H7 (cell line): ENCODE measurements around the gene DAD1. TPM values are rescaled to one million over a fixed set of nuclear protein-coding genes. Genes with fewer than 3 reads are reported as not detected.
"Not testable (repeated sequence)": the region's sequence is repeated elsewhere in the genome, so short reads cannot be mapped to it uniquely, and the experiment has no call there.

Experiments
- DNase-seq: peaks from one replicate; pipeline ENCODE4 v3.0.0; 2012
- H3K27me3 ChIP-seq: 2 replicates; pipeline ENCODE4 v1.6.0; 2011; ENCODE audit warnings: mild to moderate bottlenecking, low read length; ENCODE audit not compliant: control insufficient read depth, insufficient read depth
- H3K36me3 ChIP-seq: replicated peaks from 2 replicates; pipeline ENCODE4 v1.5.1; 2011; ENCODE audit warnings: low read length; ENCODE audit not compliant: control insufficient read depth, insufficient read depth
- H3K4me3 ChIP-seq: 2 replicates; pipeline ENCODE4 v1.5.1; 2011; ENCODE audit warnings: low read depth, mild to moderate bottlenecking, control low read depth, low read length, moderate library complexity; ENCODE audit not compliant: insufficient read depth
- total RNA-seq: library from RNA; depleted of rRNA; stranded (reverse); fragments of >200 nt; shearing (Covaris generic); gene quantifications from 2 replicates; pipeline ENCODE4 v1.2.3, GENCODE V29; 2014; rRNA removed

The DAD1 gene
- 218 and 306 TPM in 2 replicates for total RNA-seq

- peak; percentile 98 for DNase-seq
- Histone ChIP-seq H3K27me3 (no peaks in the 10 kb centered on the region), H3K36me3 (no peaks in the 10 kb centered on the region), H3K4me3 (peak within 1 kb of the TSS; percentile 75)
Measured at GRCh38 chr14:22589096-22589839, at the start of gene DAD1. Gene DAD1, minus strand, starts transcription at chr14:22589224. Its CDS starts 67 bp downstream, at chr14:22589157.

- not testable (repeated sequence) for H3K4me3 ChIP-seq, H3K36me3 ChIP-seq, DNase-seq, H3K27me3 ChIP-seq
Measured at GRCh38 chr14:22635980-22636379, 47.0 kb upstream of the DAD1 start.

- Histone ChIP-seq H3K4me3 (no peak overlapping the region), H3K27me3 (no peaks in the 10 kb centered on the region), H3K36me3 (no peaks in the 10 kb centered on the region)
- DNase-seq = no peak
Measured at GRCh38 chr14:22634233-22634900, 45.3 kb upstream of the DAD1 start.

- no peak overlapping the region for H3K4me3 ChIP-seq
- H3K36me3 ChIP-seq = no peaks in the 10 kb centered on the region
- H3K27me3 ChIP-seq = no peaks in the 10 kb centered on the region
- DNase-seq = no peak
Measured at GRCh38 chr14:22630486-22630885, 41.5 kb upstream of the DAD1 start.

GRCh38 chr14:22630066-22630465 lies 41.0 kb upstream of the DAD1 start:
- no peak overlapping the region for H3K4me3 ChIP-seq
- no peaks in the 10 kb centered on the region for H3K27me3 ChIP-seq
- no peaks in the 10 kb centered on the region for H3K36me3 ChIP-seq
- DNase-seq = no peak

GRCh38 chr14:22629361-22629760 lies 40.3 kb upstream of the DAD1 start:
- DNase-seq = no peak
- no peaks in the 10 kb centered on the region for H3K27me3 ChIP-seq
- H3K4me3 ChIP-seq = no peak overlapping the region
- no peaks in the 10 kb centered on the region for H3K36me3 ChIP-seq

- no peaks in the 10 kb centered on the region for H3K27me3 ChIP-seq
- no peak overlapping the region for H3K4me3 ChIP-seq
- no peaks in the 10 kb centered on the region for H3K36me3 ChIP-seq
- DNase-seq = no peak
Measured at GRCh38 chr14:22627506-22628263, 38.7 kb upstream of the DAD1 start.

GRCh38 chr14:22626590-22626989 lies 37.6 kb upstream of the DAD1 start:
- no peak for DNase-seq
- H3K36me3 ChIP-seq = no peaks in the 10 kb centered on the region
- no peaks in the 10 kb centered on the region for H3K27me3 ChIP-seq
- no peak overlapping the region for H3K4me3 ChIP-seq

GRCh38 chr14:22623047-22623446 lies 34.0 kb upstream of the DAD1 start:
- Histone ChIP-seq H3K27me3 (no peaks in the 10 kb centered on the region), H3K4me3 (no peak overlapping the region), H3K36me3 (no peaks in the 10 kb centered on the region)
- DNase-seq = no peak

GRCh38 chr14:22622255-22622654 lies 33.2 kb upstream of the DAD1 start:
- DNase-seq = no peak
- no peak overlapping the region for H3K4me3 ChIP-seq
- H3K27me3 ChIP-seq = no peaks in the 10 kb centered on the region
- no peaks in the 10 kb centered on the region for H3K36me3 ChIP-seq

- H3K36me3 ChIP-seq, DNase-seq, H3K27me3 ChIP-seq, H3K4me3 ChIP-seq: not testable (repeated sequence)
Measured at GRCh38 chr14:22615765-22616164, 26.7 kb upstream of the DAD1 start.

GRCh38 chr14:22614240-22614799 lies 25.3 kb upstream of the DAD1 start:
- Histone ChIP-seq H3K36me3 (peaks cover 17% of the 10 kb centered on the region), H3K27me3 (no peaks in the 10 kb centered on the region), H3K4me3 (no peak overlapping the region)
- no peak for DNase-seq

GRCh38 chr14:22613736-22614239 lies 24.8 kb upstream of the DAD1 start:
- no peak overlapping the region for H3K4me3 ChIP-seq
- H3K27me3 ChIP-seq = no peaks in the 10 kb centered on the region

GRCh38 chr14:22613106-22613695 lies 24.2 kb upstream of the DAD1 start:
- Histone ChIP-seq H3K27me3 (no peaks in the 10 kb centered on the region), H3K4me3 (no peak overlapping the region), H3K36me3 (peaks cover 19% of the 10 kb centered on the region)
- DNase-seq = no peak

More at GRCh38 chr14:22613736-22614239, 24.8 kb upstream of the DAD1 start:
- H3K36me3 ChIP-seq = peaks cover 17% of the 10 kb centered on the region
- no peak for DNase-seq
